Esophagus squamous epithelium (tissue), 4 donors: Measurements from ENCODE around the gene UGT1A4.

Experiments used
- CTCF ChIP-seq, 6 experiments: fragments of 450-650 bp in 4 of 6; fragments of 200-600 bp in 2 of 6; sonication (generic) in 2 of 6; IDR thresholded peaks; one replicate each; pipeline ENCODE4 v1.5.1; 2016 to 2019; ENCODE audit warnings: antibody characterized with exemption in 6 of 6, mild to moderate bottlenecking in 4 of 6, moderate library complexity in 4 of 6
- POLR2A ChIP-seq, 4 donors: fragments of 450-650 bp; IDR thresholded peaks; one replicate each; pipeline ENCODE4 v1.6.1; 2017; ENCODE audit warnings: antibody characterized with exemption in 4 of 4, mild to moderate bottlenecking in 4 of 4, moderate library complexity in 3 of 4

DNA sequence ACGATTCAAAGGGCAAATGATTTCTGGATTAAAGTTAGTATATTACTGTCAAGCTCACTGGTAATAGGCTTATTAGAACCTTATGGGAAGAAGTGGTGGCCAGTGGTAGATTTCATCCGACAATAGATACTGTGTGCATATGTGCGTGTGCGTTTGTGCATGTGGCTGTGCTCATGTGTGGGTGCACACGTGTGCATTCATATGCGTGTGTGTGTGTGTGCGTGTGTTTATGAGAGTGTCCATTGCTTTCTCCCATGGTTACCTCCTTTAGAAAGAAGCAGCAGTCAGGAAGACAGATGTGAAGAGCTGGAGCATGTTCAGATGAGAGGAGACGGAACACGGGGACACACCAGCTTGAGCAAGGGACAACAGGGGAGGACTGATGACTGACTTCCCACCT, 50.7 kb downstream of the UGT1A4 start:
- TF ChIP-seq CTCF (IDR thresholded peaks at IDR 0.05) (no peak), POLR2A (IDR thresholded peaks at IDR 0.05) (no peak)
